GM19193 (cell line): ENCODE data around the gene PCDHGA9.
"Not testable (repeated sequence)": the region's sequence is repeated elsewhere in the genome, so short reads cannot be mapped to it uniquely, and the experiment has no call there.

Experiments used
- POLR2A ChIP-seq: IDR thresholded peaks from 4 replicates; pipeline ENCODE4 v1.6.1; 2011; ENCODE audit not compliant: insufficient read depth, insufficient read length; ENCODE audit errors: extremely low read depth

PCDHGA9 gene

GRCh38 chr5:141398608-141399007 is 4.0 kb upstream of the PCDHGA9 start:
- TF ChIP-seq POLR2A, result no peak

GRCh38 chr5:141399555-141400258 is 2.9 kb upstream of the PCDHGA9 start:
- no peak for TF ChIP-seq POLR2A

GRCh38 chr5:141403387-141403786 is 809 bp downstream of the PCDHGA9 start:
- TF ChIP-seq POLR2A, result no peak

- not testable (repeated sequence) for TF ChIP-seq POLR2A
These were observed 5.4 kb downstream of the PCDHGA9 start, which contains the start of gene PCDHGB6 for GRCh38 chr5:141407790-141408505. PCDHGB6 (plus strand) TSS chr5:141408021; CDS start chr5:141408203, 182 bp downstream.

- no peak for TF ChIP-seq POLR2A
These were observed 7.2 kb downstream of the PCDHGA9 start for GRCh38 chr5:141409598-141410306.

- no peak for TF ChIP-seq POLR2A
These were observed 9.0 kb downstream of the PCDHGA9 start for GRCh38 chr5:141411575-141411974.

- no peak for TF ChIP-seq POLR2A
These were observed 10.4 kb downstream of the PCDHGA9 start, which contains the start of gene PCDHGA10 for GRCh38 chr5:141412854-141413539. PCDHGA10 (plus strand) TSS chr5:141412987; CDS start chr5:141413176, 189 bp downstream.

- TF ChIP-seq POLR2A, result no peak
These were observed 11.0 kb downstream of the PCDHGA9 start for GRCh38 chr5:141413540-141414069.

- not testable (repeated sequence) for TF ChIP-seq POLR2A
These were observed 15.1 kb downstream of the PCDHGA9 start, which contains the start of gene PCDHGB7 for GRCh38 chr5:141417494-141418172. PCDHGB7 (plus strand) TSS chr5:141417677; CDS start chr5:141417860, 183 bp downstream.

- TF ChIP-seq POLR2A, result no peak
These were observed 16.7 kb downstream of the PCDHGA9 start for GRCh38 chr5:141419074-141419880.

- no peak for TF ChIP-seq POLR2A
These were observed 18.4 kb downstream of the PCDHGA9 start, which contains the start of gene PCDHGA11 for GRCh38 chr5:141420855-141421488. PCDHGA11 (plus strand) TSS chr5:141421051; CDS start chr5:141421228, 177 bp downstream.

GRCh38 chr5:141421489-141421855 is 18.9 kb downstream of the PCDHGA9 start:
- TF ChIP-seq POLR2A, result no peak

- TF ChIP-seq POLR2A, result no peak
These were observed 20.2 kb downstream of the PCDHGA9 start for GRCh38 chr5:141422742-141423291.
